Mesendoderm (in vitro differentiated cells): ENCODE results near the gene KLHL9.

Experiments
- DNase-seq: peaks from one replicate; pipeline ENCODE4 v3.0.0; 2013
- H2AK5ac ChIP-seq: 2 replicates; pipeline ENCODE4 v1.6.1; 2013; ENCODE audit warnings: low read length, inconsistent platforms
- H2BK120ac ChIP-seq: 2 replicates; pipeline ENCODE4 v1.6.1; 2013; ENCODE audit warnings: low read depth, mild to moderate bottlenecking, low read length, moderate library complexity, mixed read lengths
- H2BK15ac ChIP-seq: replicated peaks from 2 replicates; pipeline ENCODE4 v1.6.1; 2013; ENCODE audit warnings: low read depth, mild to moderate bottlenecking, moderate library complexity
- H2BK5ac ChIP-seq: 2 replicates; pipeline ENCODE4 v1.6.1; 2013; ENCODE audit warnings: low read length, inconsistent platforms
- H3K18ac ChIP-seq: 2 replicates; pipeline ENCODE4 v1.6.1; 2013; ENCODE audit warnings: mild to moderate bottlenecking, low read length, mixed read lengths
- H3K23ac ChIP-seq: one replicate; pipeline ENCODE4 v1.6.1; 2013; ENCODE audit warnings: low read length
- H3K27ac ChIP-seq: 2 replicates; pipeline ENCODE4 v1.5.1; 2013; ENCODE audit warnings: low read depth, mild to moderate bottlenecking, inconsistent platforms, low read length, moderate library complexity
- H3K27me3 ChIP-seq: 2 replicates; pipeline ENCODE4 v1.6.1; 2013; ENCODE audit warnings: low read length, control low read depth, mild to moderate bottlenecking, inconsistent platforms; ENCODE audit not compliant: insufficient read depth, poor library complexity
- H3K36me3 ChIP-seq: 2 replicates; pipeline ENCODE4 v1.6.1; 2013; ENCODE audit warnings: low read length, inconsistent platforms; ENCODE audit not compliant: control insufficient read depth, insufficient read depth
- H3K4ac ChIP-seq: one replicate; pipeline ENCODE4 v1.6.1; 2013; ENCODE audit warnings: low read depth, mild to moderate bottlenecking, low read length, moderate library complexity
- H3K4me1 ChIP-seq: 2 replicates; pipeline ENCODE4 v1.6.1; 2013; ENCODE audit warnings: low read depth, low read length, inconsistent platforms; ENCODE audit not compliant: control insufficient read depth
- H3K4me2 ChIP-seq: 2 replicates; pipeline ENCODE4 v1.6.1; 2013; ENCODE audit warnings: low read length
- H3K4me3 ChIP-seq: 2 replicates; pipeline ENCODE4 v1.5.1; 2013; ENCODE audit warnings: mild to moderate bottlenecking, low read length
- H3K56ac ChIP-seq: one replicate; pipeline ENCODE4 v1.6.1; 2013; ENCODE audit warnings: low read length
- H3K79me1 ChIP-seq: 2 replicates; pipeline ENCODE4 v1.6.1; 2013; ENCODE audit warnings: low read length, inconsistent platforms
- H3K79me2 ChIP-seq: 2 replicates; pipeline ENCODE4 v1.6.1; 2013; ENCODE audit warnings: mild to moderate bottlenecking, low read length; ENCODE audit not compliant: control insufficient read depth, insufficient read depth
- H3K9ac ChIP-seq: 2 replicates; pipeline ENCODE4 v1.6.1; 2013; ENCODE audit warnings: low read length, inconsistent platforms
- H4K5ac ChIP-seq: one replicate; pipeline ENCODE4 v1.6.1; 2013; ENCODE audit warnings: low read length
- H4K8ac ChIP-seq: one replicate; pipeline ENCODE4 v1.6.1; 2013; ENCODE audit warnings: low read depth, mild to moderate bottlenecking, control low read depth, low read length, moderate library complexity
- WGBS: extraction: QIAGEN DNeasy Blood & Tissue Kit; methylation state at CpG from one replicate; pipeline ENCODE4 v1.1.7; 2013; ENCODE audit warnings: low lambda C conversion rate, missing lambda C conversion rate; ENCODE audit not compliant: insufficient coverage; ENCODE audit errors: extremely low coverage; 5-methylcytosine and 5-hydroxymethylcytosine counted together

Gene KLHL9

DNA sequence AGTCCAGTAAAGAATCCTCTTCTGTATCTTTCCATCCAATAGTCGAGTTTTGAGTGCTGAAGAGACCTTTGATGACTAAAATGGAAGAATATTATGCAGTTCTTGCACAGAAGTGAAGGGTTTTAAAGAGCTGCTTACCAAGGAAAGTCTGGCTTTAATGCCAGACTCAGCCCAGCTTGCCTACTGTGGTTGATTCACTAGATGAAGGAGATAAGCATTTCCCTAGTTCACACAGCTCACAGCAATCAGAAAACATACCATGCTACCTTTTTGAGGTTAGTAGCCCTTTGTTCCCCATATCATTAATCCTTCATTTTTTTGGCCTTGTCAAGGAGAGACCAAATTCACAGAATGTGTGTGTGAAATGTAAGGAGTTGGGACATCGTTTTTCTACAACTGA, 45.4 kb downstream of the KLHL9 start:
- H3K27me3 ChIP-seq: no peaks in the 10 kb centered on the region
- no peak overlapping the region for H3K4me2 ChIP-seq
- no peak overlapping the region for H3K27ac ChIP-seq
- no peak overlapping the region for H3K18ac ChIP-seq
- H4K8ac ChIP-seq: no peak overlapping the region
- H2BK15ac ChIP-seq: no peak overlapping the region
- no peaks in the 10 kb centered on the region for H3K4me1 ChIP-seq
- H3K79me1 ChIP-seq: no peaks in the 10 kb centered on the region
- H3K56ac ChIP-seq: no peak overlapping the region
- no peak overlapping the region for H2BK5ac ChIP-seq
- no CpG with 5 or more reads among the region's 2 CpGs for WGBS
- H3K4ac ChIP-seq: no peak overlapping the region
- no peaks in the 10 kb centered on the region for H3K79me2 ChIP-seq
- no peak for DNase-seq
- no peak overlapping the region for H2BK120ac ChIP-seq
- H3K4me3 ChIP-seq: no peak overlapping the region
- no peaks in the 10 kb centered on the region for H3K36me3 ChIP-seq
- no peak overlapping the region for H3K23ac ChIP-seq
- H4K5ac ChIP-seq: no peak overlapping the region
- no peak overlapping the region for H3K9ac ChIP-seq
- no peak overlapping the region for H2AK5ac ChIP-seq

GRCh38 chr9:21287280-21287679, 47.9 kb downstream of the KLHL9 start:
- H3K23ac ChIP-seq: no peak overlapping the region
- H3K9ac ChIP-seq: no peak overlapping the region
- H3K27ac ChIP-seq: no peak overlapping the region
- no peak overlapping the region for H3K56ac ChIP-seq
- H4K5ac ChIP-seq: no peak overlapping the region
- no peaks in the 10 kb centered on the region for H3K79me1 ChIP-seq
- H2AK5ac ChIP-seq: no peak overlapping the region
- H3K27me3 ChIP-seq: no peaks in the 10 kb centered on the region
- no peak overlapping the region for H3K4ac ChIP-seq
- DNase-seq: no peak
- H3K18ac ChIP-seq: no peak overlapping the region
- H2BK120ac ChIP-seq: no peak overlapping the region
- H3K4me1 ChIP-seq: no peaks in the 10 kb centered on the region
- no peak overlapping the region for H3K4me3 ChIP-seq
- no peaks in the 10 kb centered on the region for H3K36me3 ChIP-seq
- WGBS: no CpG with 5 or more reads among the region's 3 CpGs
- no peaks in the 10 kb centered on the region for H3K79me2 ChIP-seq
- no peak overlapping the region for H2BK5ac ChIP-seq
- no peak overlapping the region for H2BK15ac ChIP-seq
- H3K4me2 ChIP-seq: no peak overlapping the region
- H4K8ac ChIP-seq: no peak overlapping the region

GRCh38 chr9:21286659-21287058, 48.5 kb downstream of the KLHL9 start:
- no peak overlapping the region for H2BK15ac ChIP-seq
- H4K5ac ChIP-seq: no peak overlapping the region
- H3K27ac ChIP-seq: no peak overlapping the region
- no peaks in the 10 kb centered on the region for H3K79me2 ChIP-seq
- no peak overlapping the region for H2BK5ac ChIP-seq
- DNase-seq: no peak
- H3K4me3 ChIP-seq: no peak overlapping the region
- no peaks in the 10 kb centered on the region for H3K4me1 ChIP-seq
- H2BK120ac ChIP-seq: no peak overlapping the region
- no peak overlapping the region for H3K9ac ChIP-seq
- no peak overlapping the region for H3K18ac ChIP-seq
- H3K36me3 ChIP-seq: no peaks in the 10 kb centered on the region
- H3K56ac ChIP-seq: no peak overlapping the region
- H4K8ac ChIP-seq: no peak overlapping the region
- no peak overlapping the region for H3K4ac ChIP-seq
- no peaks in the 10 kb centered on the region for H3K27me3 ChIP-seq
- WGBS: no CpG with 5 or more reads among the region's 5 CpGs
- no peak overlapping the region for H2AK5ac ChIP-seq
- H3K79me1 ChIP-seq: no peaks in the 10 kb centered on the region
- no peak overlapping the region for H3K23ac ChIP-seq
- no peak overlapping the region for H3K4me2 ChIP-seq

- Histone ChIP-seq H2BK15ac (no peak overlapping the region), H3K18ac (no peak overlapping the region), H4K5ac (no peak overlapping the region), H3K79me2 (no peaks in the 10 kb centered on the region), H2BK5ac (no peak overlapping the region), H3K79me1 (no peaks in the 10 kb centered on the region), H3K27me3 (no peaks in the 10 kb centered on the region), H2BK120ac (no peak overlapping the region), H3K9ac (no peak overlapping the region), H3K36me3 (no peaks in the 10 kb centered on the region), H4K8ac (no peak overlapping the region), H3K4me2 (no peak overlapping the region), H3K27ac (no peak overlapping the region), H3K56ac (no peak overlapping the region), H3K4me1 (no peaks in the 10 kb centered on the region), H2AK5ac (no peak overlapping the region), H3K4ac (no peak overlapping the region), H3K4me3 (no peak overlapping the region), H3K23ac (no peak overlapping the region)
- no CpG with 5 or more reads among the region's 5 CpGs for WGBS
- no peak for DNase-seq
Observed at GRCh38 chr9:21286099-21286498, 49.1 kb downstream of the KLHL9 start.

GRCh38 chr9:21281275-21281674, 53.9 kb downstream of the KLHL9 start:
- Histone ChIP-seq H2BK15ac (no peak overlapping the region), H3K4me3 (no peak overlapping the region), H3K36me3 (no peaks in the 10 kb centered on the region), H3K4ac (no peak overlapping the region), H3K79me2 (no peaks in the 10 kb centered on the region), H3K18ac (no peak overlapping the region), H3K4me1 (no peaks in the 10 kb centered on the region), H3K9ac (no peak overlapping the region), H3K27ac (no peak overlapping the region), H4K8ac (no peak overlapping the region), H3K79me1 (no peaks in the 10 kb centered on the region), H2BK120ac (no peak overlapping the region), H4K5ac (no peak overlapping the region), H3K4me2 (no peak overlapping the region), H2BK5ac (no peak overlapping the region), H3K27me3 (no peaks in the 10 kb centered on the region), H3K23ac (no peak overlapping the region), H2AK5ac (no peak overlapping the region), H3K56ac (no peak overlapping the region)
- WGBS: no CpG with 5 or more reads among the region's 2 CpGs
- DNase-seq: no peak
